H1 (cell line): ENCODE results near the gene DUSP1. TPM values are rescaled to one million over a fixed set of nuclear protein-coding genes. Genes with fewer than 3 reads are reported as not detected.

Experiments used
- BCL11A ChIP-seq, 2 experiments: IDR thresholded peaks; one replicate each; pipeline ENCODE4 v1.6.1; 2011; ENCODE audit warnings: low read depth in 2 of 2, low read length in 2 of 2, mild to moderate bottlenecking in 2 of 2
- KDM5A ChIP-seq: fragments of 200-600 bp; IDR thresholded peaks from 2 replicates; pipeline ENCODE4 v1.7.1; 2012; ENCODE audit warnings: mild to moderate bottlenecking, low read length, inconsistent platforms, mixed read lengths
- PHF8 ChIP-seq: fragments of 200-600 bp; sonication (generic); conservative IDR thresholded peaks from 2 replicates; pipeline ENCODE4 v1.7.1; 2012; ENCODE audit warnings: low read depth, mild to moderate bottlenecking, inconsistent platforms, low read length, moderate library complexity
- POLR2A ChIP-seq, 2 experiments: IDR thresholded peaks; 1 replicate in 1 of 2; 2 replicates in 1 of 2; pipeline ENCODE4 v1.6.1; 2011; ENCODE audit warnings: low read depth in 2 of 2, low read length in 2 of 2, mild to moderate bottlenecking in 2 of 2; ENCODE audit errors: control extremely low read depth in 1 of 2
- SP4 ChIP-seq: IDR thresholded peaks from 2 replicates; pipeline ENCODE4 v1.6.1; 2012; ENCODE audit warnings: low read length, inconsistent platforms
- polyA plus RNA-seq, 7 experiments: library from polyadenylated mRNA; depleted of rRNA in 3 of 7; stranded (reverse) in 5 of 7; unstranded in 2 of 7; fragments of >200 nt in 5 of 7; fragments of 200-250 nt in 2 of 7; gene quantifications; 1 replicate in 5 of 7; 2 replicates in 1 of 7; 4 replicates in 1 of 7; pipeline versions ENCODE4 v1.2.1 to v1.2.3, GENCODE V29; 2011 to 2013; ENCODE audit warnings: missing spikeins in 2 of 7, mixed read lengths in 2 of 7
- total RNA-seq: library from RNA; stranded (reverse); fragmentation: NEBNext Ultra II Directional; extraction: Animal tissue kit (Norgen Biotek cat#: 25700); gene quantifications from 2 replicates; pipeline ENCODE4 v1.2.1, GENCODE V29; 2021
- TF ChIP-seq, protein P1 (sequence below), 3 experiments: IDR thresholded peaks; 1 replicate in 2 of 3; 2 replicates in 1 of 3; pipeline versions ENCODE4 v1.5.1 to v1.6.1; 2011; ENCODE audit warnings: low read length in 3 of 3, mild to moderate bottlenecking in 3 of 3, inconsistent platforms in 2 of 3, low read depth in 1 of 3, moderate library complexity in 1 of 3; ENCODE audit not compliant: insufficient read depth in 1 of 3; ENCODE audit errors: control extremely low read depth in 1 of 3
- TF ChIP-seq, protein P2 (sequence below): fragments of 300-600 bp; sonication (generic); IDR thresholded peaks from 2 replicates; pipeline ENCODE4 v1.7.1; 2012; ENCODE audit warnings: low read length, moderate library complexity, mild to moderate bottlenecking, inconsistent platforms; ENCODE audit not compliant: insufficient replicate concordance

DUSP1 gene
- total and polyA plus RNA-seq, 2 of the 8 experiments (the other 6 are each of a cell fraction or from before 2014, with no cell fraction given): 6.5 to 11.7 TPM

DNA sequence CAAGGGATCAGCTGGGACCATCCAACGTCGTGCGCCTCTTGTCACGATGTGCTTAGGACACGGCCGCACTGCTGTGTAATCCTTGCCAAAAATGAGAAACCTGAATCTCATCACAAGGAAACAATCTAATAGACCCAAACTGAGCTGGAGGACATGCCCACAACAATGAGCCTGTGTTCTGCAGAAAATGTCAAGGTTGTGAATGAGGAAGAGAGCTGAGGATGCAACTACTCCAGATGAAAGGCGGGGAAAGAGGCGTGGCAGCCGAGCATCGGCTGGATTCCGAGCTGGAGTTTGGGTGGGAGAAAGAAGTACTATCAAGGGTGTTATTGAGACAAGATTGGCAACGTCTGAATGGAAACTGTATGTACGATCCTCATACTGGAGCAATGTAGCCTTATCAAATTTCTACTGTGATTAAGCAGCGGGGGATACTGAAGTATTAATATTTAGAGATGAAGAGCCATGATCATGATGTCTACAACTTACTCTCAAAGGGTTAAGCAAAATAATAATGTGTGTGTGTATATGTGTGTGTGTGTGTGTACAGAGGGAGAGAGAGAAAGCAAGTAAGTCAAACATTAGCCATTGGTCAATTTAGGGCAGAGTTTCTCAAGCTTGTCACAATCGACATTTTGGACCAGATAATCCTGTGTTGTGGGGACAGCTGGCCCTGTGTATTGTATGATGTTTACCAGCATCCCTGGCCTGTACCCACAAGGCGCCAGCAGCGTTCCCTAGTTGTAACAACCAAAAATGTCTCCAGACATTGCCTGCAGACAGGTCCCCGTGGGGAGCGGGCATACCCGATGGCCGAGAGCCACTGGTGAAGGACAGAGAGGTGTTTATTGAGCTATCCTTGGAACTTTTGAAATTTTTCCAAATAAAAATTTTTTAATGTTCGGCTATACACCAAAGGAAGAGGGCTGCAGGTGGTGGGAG, 46.5 kb downstream of the DUSP1 start (continued):
- TF ChIP-seq, protein P1, sequence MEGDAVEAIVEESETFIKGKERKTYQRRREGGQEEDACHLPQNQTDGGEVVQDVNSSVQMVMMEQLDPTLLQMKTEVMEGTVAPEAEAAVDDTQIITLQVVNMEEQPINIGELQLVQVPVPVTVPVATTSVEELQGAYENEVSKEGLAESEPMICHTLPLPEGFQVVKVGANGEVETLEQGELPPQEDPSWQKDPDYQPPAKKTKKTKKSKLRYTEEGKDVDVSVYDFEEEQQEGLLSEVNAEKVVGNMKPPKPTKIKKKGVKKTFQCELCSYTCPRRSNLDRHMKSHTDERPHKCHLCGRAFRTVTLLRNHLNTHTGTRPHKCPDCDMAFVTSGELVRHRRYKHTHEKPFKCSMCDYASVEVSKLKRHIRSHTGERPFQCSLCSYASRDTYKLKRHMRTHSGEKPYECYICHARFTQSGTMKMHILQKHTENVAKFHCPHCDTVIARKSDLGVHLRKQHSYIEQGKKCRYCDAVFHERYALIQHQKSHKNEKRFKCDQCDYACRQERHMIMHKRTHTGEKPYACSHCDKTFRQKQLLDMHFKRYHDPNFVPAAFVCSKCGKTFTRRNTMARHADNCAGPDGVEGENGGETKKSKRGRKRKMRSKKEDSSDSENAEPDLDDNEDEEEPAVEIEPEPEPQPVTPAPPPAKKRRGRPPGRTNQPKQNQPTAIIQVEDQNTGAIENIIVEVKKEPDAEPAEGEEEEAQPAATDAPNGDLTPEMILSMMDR (IDR thresholded peaks at IDR 0.05; ENCODE audit: control extremely low read depth in 1 of 3, insufficient read depth in 1 of 3, low read depth in 1 of 3, low read length in 3 of 3): no peak
- no peak for TF ChIP-seq KDM5A
- TF ChIP-seq SP4: no peak
- no peak for TF ChIP-seq POLR2A (IDR thresholded peaks at IDR 0.05; ENCODE audit: control extremely low read depth in 1 of 2, low read depth in 2 of 2, low read length in 2 of 2)
- TF ChIP-seq, protein P2, sequence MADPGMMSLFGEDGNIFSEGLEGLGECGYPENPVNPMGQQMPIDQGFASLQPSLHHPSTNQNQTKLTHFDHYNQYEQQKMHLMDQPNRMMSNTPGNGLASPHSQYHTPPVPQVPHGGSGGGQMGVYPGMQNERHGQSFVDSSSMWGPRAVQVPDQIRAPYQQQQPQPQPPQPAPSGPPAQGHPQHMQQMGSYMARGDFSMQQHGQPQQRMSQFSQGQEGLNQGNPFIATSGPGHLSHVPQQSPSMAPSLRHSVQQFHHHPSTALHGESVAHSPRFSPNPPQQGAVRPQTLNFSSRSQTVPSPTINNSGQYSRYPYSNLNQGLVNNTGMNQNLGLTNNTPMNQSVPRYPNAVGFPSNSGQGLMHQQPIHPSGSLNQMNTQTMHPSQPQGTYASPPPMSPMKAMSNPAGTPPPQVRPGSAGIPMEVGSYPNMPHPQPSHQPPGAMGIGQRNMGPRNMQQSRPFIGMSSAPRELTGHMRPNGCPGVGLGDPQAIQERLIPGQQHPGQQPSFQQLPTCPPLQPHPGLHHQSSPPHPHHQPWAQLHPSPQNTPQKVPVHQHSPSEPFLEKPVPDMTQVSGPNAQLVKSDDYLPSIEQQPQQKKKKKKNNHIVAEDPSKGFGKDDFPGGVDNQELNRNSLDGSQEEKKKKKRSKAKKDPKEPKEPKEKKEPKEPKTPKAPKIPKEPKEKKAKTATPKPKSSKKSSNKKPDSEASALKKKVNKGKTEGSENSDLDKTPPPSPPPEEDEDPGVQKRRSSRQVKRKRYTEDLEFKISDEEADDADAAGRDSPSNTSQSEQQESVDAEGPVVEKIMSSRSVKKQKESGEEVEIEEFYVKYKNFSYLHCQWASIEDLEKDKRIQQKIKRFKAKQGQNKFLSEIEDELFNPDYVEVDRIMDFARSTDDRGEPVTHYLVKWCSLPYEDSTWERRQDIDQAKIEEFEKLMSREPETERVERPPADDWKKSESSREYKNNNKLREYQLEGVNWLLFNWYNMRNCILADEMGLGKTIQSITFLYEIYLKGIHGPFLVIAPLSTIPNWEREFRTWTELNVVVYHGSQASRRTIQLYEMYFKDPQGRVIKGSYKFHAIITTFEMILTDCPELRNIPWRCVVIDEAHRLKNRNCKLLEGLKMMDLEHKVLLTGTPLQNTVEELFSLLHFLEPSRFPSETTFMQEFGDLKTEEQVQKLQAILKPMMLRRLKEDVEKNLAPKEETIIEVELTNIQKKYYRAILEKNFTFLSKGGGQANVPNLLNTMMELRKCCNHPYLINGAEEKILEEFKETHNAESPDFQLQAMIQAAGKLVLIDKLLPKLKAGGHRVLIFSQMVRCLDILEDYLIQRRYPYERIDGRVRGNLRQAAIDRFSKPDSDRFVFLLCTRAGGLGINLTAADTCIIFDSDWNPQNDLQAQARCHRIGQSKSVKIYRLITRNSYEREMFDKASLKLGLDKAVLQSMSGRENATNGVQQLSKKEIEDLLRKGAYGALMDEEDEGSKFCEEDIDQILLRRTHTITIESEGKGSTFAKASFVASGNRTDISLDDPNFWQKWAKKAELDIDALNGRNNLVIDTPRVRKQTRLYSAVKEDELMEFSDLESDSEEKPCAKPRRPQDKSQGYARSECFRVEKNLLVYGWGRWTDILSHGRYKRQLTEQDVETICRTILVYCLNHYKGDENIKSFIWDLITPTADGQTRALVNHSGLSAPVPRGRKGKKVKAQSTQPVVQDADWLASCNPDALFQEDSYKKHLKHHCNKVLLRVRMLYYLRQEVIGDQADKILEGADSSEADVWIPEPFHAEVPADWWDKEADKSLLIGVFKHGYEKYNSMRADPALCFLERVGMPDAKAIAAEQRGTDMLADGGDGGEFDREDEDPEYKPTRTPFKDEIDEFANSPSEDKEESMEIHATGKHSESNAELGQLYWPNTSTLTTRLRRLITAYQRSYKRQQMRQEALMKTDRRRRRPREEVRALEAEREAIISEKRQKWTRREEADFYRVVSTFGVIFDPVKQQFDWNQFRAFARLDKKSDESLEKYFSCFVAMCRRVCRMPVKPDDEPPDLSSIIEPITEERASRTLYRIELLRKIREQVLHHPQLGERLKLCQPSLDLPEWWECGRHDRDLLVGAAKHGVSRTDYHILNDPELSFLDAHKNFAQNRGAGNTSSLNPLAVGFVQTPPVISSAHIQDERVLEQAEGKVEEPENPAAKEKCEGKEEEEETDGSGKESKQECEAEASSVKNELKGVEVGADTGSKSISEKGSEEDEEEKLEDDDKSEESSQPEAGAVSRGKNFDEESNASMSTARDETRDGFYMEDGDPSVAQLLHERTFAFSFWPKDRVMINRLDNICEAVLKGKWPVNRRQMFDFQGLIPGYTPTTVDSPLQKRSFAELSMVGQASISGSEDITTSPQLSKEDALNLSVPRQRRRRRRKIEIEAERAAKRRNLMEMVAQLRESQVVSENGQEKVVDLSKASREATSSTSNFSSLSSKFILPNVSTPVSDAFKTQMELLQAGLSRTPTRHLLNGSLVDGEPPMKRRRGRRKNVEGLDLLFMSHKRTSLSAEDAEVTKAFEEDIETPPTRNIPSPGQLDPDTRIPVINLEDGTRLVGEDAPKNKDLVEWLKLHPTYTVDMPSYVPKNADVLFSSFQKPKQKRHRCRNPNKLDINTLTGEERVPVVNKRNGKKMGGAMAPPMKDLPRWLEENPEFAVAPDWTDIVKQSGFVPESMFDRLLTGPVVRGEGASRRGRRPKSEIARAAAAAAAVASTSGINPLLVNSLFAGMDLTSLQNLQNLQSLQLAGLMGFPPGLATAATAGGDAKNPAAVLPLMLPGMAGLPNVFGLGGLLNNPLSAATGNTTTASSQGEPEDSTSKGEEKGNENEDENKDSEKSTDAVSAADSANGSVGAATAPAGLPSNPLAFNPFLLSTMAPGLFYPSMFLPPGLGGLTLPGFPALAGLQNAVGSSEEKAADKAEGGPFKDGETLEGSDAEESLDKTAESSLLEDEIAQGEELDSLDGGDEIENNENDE: no peak
- TF ChIP-seq BCL11A (IDR thresholded peaks at IDR 0.05; ENCODE audit: low read depth in 2 of 2, low read length in 2 of 2): no peak
- TF ChIP-seq PHF8: no peak
